Fibroblast of lung (primary cell): ENCODE data around the gene PLXNA2. TPM values are rescaled to one million over a fixed set of nuclear protein-coding genes. Genes with fewer than 3 reads are reported as not detected.

Experiments used
- DNase-seq, 2 donors: peaks; one replicate each; pipeline versions ENCODE4 v3.0.0 to v3.0.0-alpha.2; 2010; ENCODE audit warnings: low read depth in 2 of 2
- H2AFZ ChIP-seq: 2 replicates; pipeline ENCODE4 v1.5.1; 2012; ENCODE audit warnings: low read length, control low read depth, inconsistent platforms
- H3K27ac ChIP-seq: 2 replicates; pipeline ENCODE4 v1.5.1; 2011; ENCODE audit warnings: low read length, control low read depth; ENCODE audit not compliant: insufficient read depth
- H3K27me3 ChIP-seq: 2 replicates; pipeline ENCODE4 v1.5.1; 2011; ENCODE audit warnings: mild to moderate bottlenecking, low read length; ENCODE audit not compliant: control insufficient read depth, insufficient read depth
- H3K36me3 ChIP-seq: 2 replicates; pipeline ENCODE4 v1.5.1; 2011; ENCODE audit warnings: low read length; ENCODE audit not compliant: control insufficient read depth, insufficient read depth
- H3K4me1 ChIP-seq: 2 replicates; pipeline ENCODE4 v1.5.1; 2011; ENCODE audit warnings: low read length; ENCODE audit not compliant: control insufficient read depth, insufficient read depth; ENCODE audit errors: extremely low read depth
- H3K4me2 ChIP-seq: 2 replicates; pipeline ENCODE4 v1.5.1; 2011; ENCODE audit warnings: low read length, control low read depth; ENCODE audit not compliant: insufficient read depth; ENCODE audit errors: extremely low read depth
- H3K4me3 ChIP-seq, 4 experiments: fragments of 200-600 bp in 1 of 4; sonication (generic) in 1 of 4; replicated peaks in 1 of 4; 2 replicates each; pipeline ENCODE4 v1.5.1; 2011 to 2016; ENCODE audit warnings: low read length in 4 of 4, low read depth in 3 of 4, mild to moderate bottlenecking in 3 of 4, control low read depth in 2 of 4, inconsistent platforms in 1 of 4, mixed read lengths in 1 of 4; ENCODE audit not compliant: insufficient read depth in 1 of 4; ENCODE audit errors: control extremely low read depth in 1 of 4
- H3K79me2 ChIP-seq: 2 replicates; pipeline ENCODE4 v1.5.1; 2012; ENCODE audit warnings: mild to moderate bottlenecking, low read length, inconsistent platforms; ENCODE audit not compliant: control insufficient read depth, insufficient read depth
- H3K9ac ChIP-seq: 2 replicates; pipeline ENCODE4 v1.5.1; 2011; ENCODE audit warnings: mild to moderate bottlenecking, low read length, control low read depth; ENCODE audit not compliant: insufficient read depth
- H3K9me3 ChIP-seq: 2 replicates; pipeline ENCODE4 v1.5.1; 2012; ENCODE audit warnings: low read depth, low read length; ENCODE audit not compliant: control insufficient read depth, insufficient read depth
- H4K20me1 ChIP-seq: 2 replicates; pipeline ENCODE4 v1.5.1; 2011; ENCODE audit warnings: low read length; ENCODE audit not compliant: control insufficient read depth, insufficient read depth; ENCODE audit errors: extremely low read depth
- CTCF ChIP-seq, 2 donors: IDR thresholded peaks in 1 of 2; conservative IDR thresholded peaks in 1 of 2; 1 replicate in 1 of 2; 2 replicates in 1 of 2; pipeline ENCODE4 v1.5.1; 2011 to 2012; ENCODE audit warnings: low read length in 2 of 2, control low read depth in 1 of 2, inconsistent platforms in 1 of 2, low read depth in 1 of 2, mild to moderate bottlenecking in 1 of 2
- EZH2 ChIP-seq: IDR thresholded peaks from 2 replicates; pipeline ENCODE4 v1.5.1; 2012; ENCODE audit warnings: low read length, control low read depth, mild to moderate bottlenecking; ENCODE audit errors: missing control alignments
- polyA plus RNA-seq, 2 donors: library from polyadenylated mRNA; depleted of rRNA in 1 of 2; stranded (reverse) in 1 of 2; unstranded in 1 of 2; fragments of >200 nt; gene quantifications; 2 replicates each; pipeline ENCODE4 v1.2.1, GENCODE V29; 2011 to 2012; ENCODE audit warnings: missing spikeins in 1 of 2
- total RNA-seq: library from RNA; depleted of rRNA; stranded (reverse); fragments of >200 nt; gene quantifications from 2 replicates; pipeline ENCODE4 v1.2.1, GENCODE V29; 2014

Gene PLXNA2
- total and polyA plus RNA-seq, 2 donors (not counting 1 experiment from before 2014, with no cell fraction given): 0.43 to 2.0 TPM

DNA sequence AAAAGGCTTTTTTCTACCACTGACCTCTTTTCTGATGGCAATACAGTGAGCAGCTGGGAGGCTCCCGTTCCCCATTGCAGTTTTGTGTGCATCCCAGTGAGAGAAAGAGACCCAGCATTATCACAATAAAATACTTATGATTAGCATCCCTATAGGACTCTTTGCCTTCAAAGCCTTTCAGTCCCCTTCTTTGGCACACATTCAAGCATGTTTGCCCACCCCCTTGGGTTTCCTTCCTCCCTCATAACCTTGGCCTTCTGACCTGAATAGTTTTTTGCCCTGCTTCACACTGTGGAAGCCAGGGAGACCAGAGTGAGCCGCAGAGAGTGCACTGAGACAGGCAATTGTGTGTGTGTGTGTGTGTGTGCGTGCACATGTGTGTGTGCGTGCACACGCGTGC, 13.2 kb upstream of the PLXNA2 start:
- Histone ChIP-seq H3K9me3 (no peaks in the 10 kb centered on the region), H3K4me1 (no peaks in the 10 kb centered on the region), H3K4me3 (no peak overlapping the region), H3K27ac (no peak overlapping the region), H3K9ac (no peak overlapping the region), H2AFZ (no peak overlapping the region), H3K36me3 (no peaks in the 10 kb centered on the region), H3K27me3 (no peaks in the 10 kb centered on the region), H3K4me2 (no peak overlapping the region), H4K20me1 (no peaks in the 10 kb centered on the region), H3K79me2 (no peaks in the 10 kb centered on the region)
- DNase-seq: no peak
- TF ChIP-seq CTCF (conservative IDR thresholded peaks at IDR 0.05 in 1 of 2, IDR thresholded peaks at IDR 0.05 in 1 of 2; ENCODE audit: low read depth in 1 of 2, low read length in 2 of 2): no peak
- no peak for TF ChIP-seq EZH2

DNA sequence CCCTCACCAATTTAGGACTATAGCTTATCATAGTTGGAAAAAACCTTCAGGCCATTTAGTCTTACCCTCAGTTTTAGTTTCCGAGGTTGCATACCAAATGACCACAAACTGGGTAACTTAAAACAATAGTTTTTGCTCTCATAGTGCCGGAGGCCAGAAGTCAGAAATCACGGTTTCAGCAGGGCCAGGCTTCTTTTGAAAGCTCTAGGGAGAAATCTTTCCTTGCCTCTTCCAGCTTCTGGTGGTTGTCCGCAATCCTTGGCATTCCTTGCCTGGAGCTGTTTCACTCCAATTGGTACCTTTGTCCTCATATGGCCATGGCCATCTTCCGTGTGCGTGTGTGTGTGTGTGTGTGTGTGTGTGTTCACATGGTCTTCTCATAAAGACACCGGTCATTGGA, 12.4 kb upstream of the PLXNA2 start:
- Histone ChIP-seq H3K36me3 (no peaks in the 10 kb centered on the region), H3K9ac (no peak overlapping the region), H3K27ac (no peak overlapping the region), H2AFZ (no peak overlapping the region), H3K4me2 (no peak overlapping the region), H3K9me3 (no peaks in the 10 kb centered on the region), H3K4me1 (no peaks in the 10 kb centered on the region), H3K79me2 (no peaks in the 10 kb centered on the region), H4K20me1 (no peaks in the 10 kb centered on the region), H3K27me3 (no peaks in the 10 kb centered on the region), H3K4me3 (no peak overlapping the region)
- peak in 1 of 2 donors; percentile 22 for DNase-seq
- no peak for TF ChIP-seq CTCF (conservative IDR thresholded peaks at IDR 0.05 in 1 of 2, IDR thresholded peaks at IDR 0.05 in 1 of 2; ENCODE audit: low read depth in 1 of 2, low read length in 2 of 2)
- TF ChIP-seq EZH2: no peak

DNA sequence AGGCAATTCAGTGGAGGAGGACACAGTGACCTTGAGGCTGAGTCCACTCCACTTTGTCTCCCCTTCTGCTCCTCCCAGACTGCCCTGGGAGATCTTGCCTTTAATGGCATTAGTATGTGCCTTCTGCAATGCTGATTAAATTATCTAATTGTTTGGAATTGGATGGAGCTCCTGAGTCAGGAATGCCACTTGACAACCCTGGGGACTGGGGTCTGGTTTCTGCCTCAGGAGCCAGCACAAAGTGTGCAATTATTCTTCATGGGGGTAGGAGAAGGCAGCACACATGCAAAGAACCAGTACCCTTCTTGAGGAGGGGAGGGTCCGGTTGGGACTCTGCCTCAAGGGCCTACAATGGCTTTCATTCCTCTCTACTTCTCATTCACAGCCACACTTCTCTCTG, 11.9 kb upstream of the PLXNA2 start:
- Histone ChIP-seq H3K4me3 (no peak overlapping the region), H3K4me2 (no peak overlapping the region), H3K4me1 (no peaks in the 10 kb centered on the region), H2AFZ (no peak overlapping the region), H3K36me3 (no peaks in the 10 kb centered on the region), H3K27me3 (no peaks in the 10 kb centered on the region), H3K27ac (no peak overlapping the region), H4K20me1 (no peaks in the 10 kb centered on the region), H3K9ac (no peak overlapping the region), H3K79me2 (no peaks in the 10 kb centered on the region), H3K9me3 (no peaks in the 10 kb centered on the region)
- TF ChIP-seq EZH2 (no peak), CTCF (conservative IDR thresholded peaks at IDR 0.05 in 1 of 2, IDR thresholded peaks at IDR 0.05 in 1 of 2; ENCODE audit: low read depth in 1 of 2, low read length in 2 of 2) (no peak)
- no peak for DNase-seq
